Thoracic aorta (tissue), 2 donors: ENCODE measurements around the gene S100A2. TPM values are rescaled to one million over a fixed set of nuclear protein-coding genes. Genes with fewer than 3 reads are reported as not detected.

Source experiments
- ATAC-seq: fragments of 150-250 bp; one replicate; pipeline ENCODE4 v1.8.0; 2017; ENCODE audit warnings: low read depth; ENCODE audit not compliant: insufficient number of reproducible peaks, low FRiP score
- DNase-seq: peaks from one replicate; pipeline ENCODE4 v3.0.0-alpha.2; 2020; ENCODE audit warnings: low spot score
- H3K27ac ChIP-seq, 2 donors: fragments of 200-600 bp; sonication (generic); 1 replicate in 1 of 2; 2 replicates in 1 of 2; pipeline ENCODE4 v1.5.1; 2016; ENCODE audit warnings: mild to moderate bottlenecking in 2 of 2, moderate library complexity in 2 of 2
- H3K27me3 ChIP-seq: fragments of 200-600 bp; sonication (generic); replicated peaks from 2 replicates; pipeline ENCODE4 v1.6.0; 2016; ENCODE audit warnings: mild to moderate bottlenecking; ENCODE audit not compliant: insufficient read depth
- H3K36me3 ChIP-seq: fragments of 200-600 bp; sonication (generic); one replicate; pipeline ENCODE4 v1.5.1; 2016
- H3K4me1 ChIP-seq, 2 donors: fragments of 200-600 bp; sonication (generic); 1 replicate in 1 of 2; 2 replicates in 1 of 2; pipeline versions ENCODE4 v1.5.1 to v1.6.0; 2016; ENCODE audit warnings: low read depth in 2 of 2, mild to moderate bottlenecking in 1 of 2; ENCODE audit not compliant: control insufficient read depth in 1 of 2
- H3K4me3 ChIP-seq: fragments of 200-600 bp; sonication (generic); 2 replicates; pipeline ENCODE4 v1.5.1; 2016; ENCODE audit warnings: mild to moderate bottlenecking
- H3K9me3 ChIP-seq: fragments of 200-600 bp; sonication (generic); 2 replicates; pipeline ENCODE4 v1.5.1; 2016
- CTCF ChIP-seq: fragments of 200-600 bp; sonication (generic); IDR thresholded peaks from one replicate; pipeline ENCODE4 v1.5.1; 2019; ENCODE audit warnings: antibody characterized with exemption
- total RNA-seq, 2 donors: library from RNA; depleted of rRNA; stranded (reverse); fragments of >200 nt; gene quantifications; one replicate each; pipeline versions ENCODE4 v1.1.0 to v1.2.3, GENCODE V29; 2016

S100A2 gene
- total RNA-seq, 2 donors from 2014 or later: 1.1 to 2.9 TPM

GRCh38 chr1:153539395-153540093 is 26.1 kb downstream of the S100A2 start:
- DNase-seq (no peak), ATAC-seq (no peak)
- H3K27me3 ChIP-seq: no peaks in the 10 kb centered on the region
- H3K9me3 ChIP-seq: no peaks in the 10 kb centered on the region
- H3K4me3 ChIP-seq: no peak overlapping the region
- no peak for TF ChIP-seq CTCF
- H3K4me1 ChIP-seq: peaks cover 22 to 49% of the 10 kb centered on the region in 2 donors
- no peaks in the 10 kb centered on the region for H3K36me3 ChIP-seq
- H3K27ac ChIP-seq: no peak overlapping the region

GRCh38 chr1:153538315-153538821 is 27.3 kb downstream of the S100A2 start:
- Histone ChIP-seq H3K9me3 (no peaks in the 10 kb centered on the region), H3K4me3 (no peak overlapping the region), H3K27me3 (no peaks in the 10 kb centered on the region), H3K36me3 (no peaks in the 10 kb centered on the region), H3K4me1 (peaks cover 11 to 48% of the 10 kb centered on the region in 2 donors), H3K27ac (no peak overlapping the region)
- ATAC-seq (no peak), DNase-seq (no peak)
- no peak for TF ChIP-seq CTCF

GRCh38 chr1:153537376-153537730 is 28.3 kb downstream of the S100A2 start:
- Histone ChIP-seq H3K4me1 (peaks cover under 1 to 48% of the 10 kb centered on the region in 2 donors), H3K36me3 (no peaks in the 10 kb centered on the region), H3K27ac (no peak overlapping the region), H3K27me3 (no peaks in the 10 kb centered on the region), H3K4me3 (no peak overlapping the region), H3K9me3 (no peaks in the 10 kb centered on the region)
- ATAC-seq (no peak), DNase-seq (no peak)
- TF ChIP-seq CTCF: no peak

GRCh38 chr1:153536671-153537375 is 28.8 kb downstream of the S100A2 start:
- H3K9me3 ChIP-seq: no peaks in the 10 kb centered on the region
- H3K4me3 ChIP-seq: peak overlapping the region; percentile 89
- H3K27me3 ChIP-seq: no peaks in the 10 kb centered on the region
- peaks cover 0 to 48% of the 10 kb centered on the region in 2 donors for H3K4me1 ChIP-seq
- peak overlapping the region; percentile 100 for H3K27ac ChIP-seq
- DNase-seq: no peak
- ATAC-seq: no peak
- H3K36me3 ChIP-seq: no peaks in the 10 kb centered on the region
- no peak for TF ChIP-seq CTCF

- no peak for TF ChIP-seq CTCF
- Histone ChIP-seq H3K27ac (peak overlapping the region; percentile 100), H3K4me1 (peaks cover 0 to 47% of the 10 kb centered on the region in 2 donors), H3K4me3 (peak overlapping the region; percentile 89), H3K27me3 (no peaks in the 10 kb centered on the region), H3K36me3 (no peaks in the 10 kb centered on the region), H3K9me3 (no peaks in the 10 kb centered on the region)
- peak; percentile 80 for DNase-seq
- peak; percentile 52 for ATAC-seq
These were observed 29.5 kb downstream of the S100A2 start for GRCh38 chr1:153536012-153536670.
